Smooth muscle cell (in vitro differentiated cells): ENCODE measurements around the gene GARIN5A. TPM values are rescaled to one million over a fixed set of nuclear protein-coding genes. Genes with fewer than 3 reads are reported as not detected.

Experiments used
- DNase-seq: peaks from one replicate; lab custom pipeline; 2025; ENCODE audit not compliant: unreplicated experiment; lab: John Stamatoyannopoulos, UW
- H2AFZ ChIP-seq: fragments of 200-600 bp; sonication (generic); 2 replicates; pipeline ENCODE4 v1.6.0; 2016; ENCODE audit warnings: antibody characterized with exemption, low read depth, mild to moderate bottlenecking
- H3F3A ChIP-seq: fragments of 200-600 bp; sonication (generic); 2 replicates; pipeline ENCODE4 v1.6.0; 2017; ENCODE audit warnings: antibody characterized with exemption, low read depth
- H3K27ac ChIP-seq: fragments of 200-600 bp; sonication (generic); 2 replicates; pipeline ENCODE4 v1.5.1; 2016; ENCODE audit warnings: low read depth, mild to moderate bottlenecking
- H3K27me3 ChIP-seq: fragments of 200-600 bp; sonication (generic); 2 replicates; pipeline ENCODE4 v1.6.1; 2016; ENCODE audit warnings: low read depth, mild to moderate bottlenecking
- H3K36me3 ChIP-seq: fragments of 200-600 bp; sonication (generic); 2 replicates; pipeline ENCODE4 v1.5.1; 2016; ENCODE audit warnings: low read depth
- H3K4me1 ChIP-seq: fragments of 200-600 bp; sonication (generic); 2 replicates; pipeline ENCODE4 v1.5.1; 2016; ENCODE audit warnings: low read depth
- H3K4me2 ChIP-seq: fragments of 200-600 bp; sonication (generic); 2 replicates; pipeline ENCODE4 v1.6.0; 2016; ENCODE audit warnings: mild to moderate bottlenecking
- H3K4me3 ChIP-seq: fragments of 200-600 bp; sonication (generic); 2 replicates; pipeline ENCODE4 v1.5.1; 2016; ENCODE audit warnings: mild to moderate bottlenecking
- H3K79me2 ChIP-seq: fragments of 200-600 bp; sonication (generic); 2 replicates; pipeline ENCODE4 v1.6.0; 2016; ENCODE audit warnings: low read depth, mild to moderate bottlenecking
- H3K9ac ChIP-seq: fragments of 200-600 bp; sonication (generic); 2 replicates; pipeline ENCODE4 v1.6.0; 2016; ENCODE audit warnings: low read depth
- H3K9me3 ChIP-seq: fragments of 200-600 bp; sonication (generic); replicated peaks from 2 replicates; pipeline ENCODE4 v1.5.1; 2016; ENCODE audit warnings: low read depth
- H4K20me1 ChIP-seq: fragments of 200-600 bp; sonication (generic); 2 replicates; pipeline ENCODE4 v1.6.0; 2016; ENCODE audit warnings: low read depth
- CTCF ChIP-seq: fragments of 200-600 bp; sonication (generic); IDR thresholded peaks from 2 replicates; pipeline ENCODE4 v1.5.1; 2017; ENCODE audit warnings: borderline replicate concordance, mild to moderate bottlenecking, antibody characterized with exemption; ENCODE audit not compliant: insufficient read depth, poor library complexity, severe bottlenecking
- WGBS: methylation state at CpG from one replicate; pipeline ENCODE4 v1.1.7; 2016; ENCODE audit warnings: low lambda C conversion rate; 5-methylcytosine and 5-hydroxymethylcytosine counted together
- polyA plus RNA-seq: library from polyadenylated mRNA; unstranded; fragments of >200 nt; fragmentation: Nextera tagmentation; extraction: Ambion mirVana; gene quantifications from 2 replicates; pipeline ENCODE4 v1.2.1, GENCODE V29; 2016
- total RNA-seq: library from RNA; depleted of rRNA; stranded (reverse); fragments of >200 nt; gene quantifications from 2 replicates; pipeline ENCODE4 v1.2.3, GENCODE V29; 2014

GARIN5A gene
- total and polyA plus RNA-seq, 2 experiments from 2014 or later: 1.7 to 2.1 TPM

- Histone ChIP-seq H3K79me2 (no peaks in the 10 kb centered on the region), H3K4me1 (peaks cover 7% of the 10 kb centered on the region), H3F3A (no peaks in the 10 kb centered on the region), H3K9me3 (no peaks in the 10 kb centered on the region), H4K20me1 (no peaks in the 10 kb centered on the region), H3K36me3 (no peaks in the 10 kb centered on the region), H3K4me3 (no peak overlapping the region), H3K9ac (no peak overlapping the region), H3K4me2 (no peak overlapping the region), H3K27me3 (peaks cover 28% of the 10 kb centered on the region), H2AFZ (no peak overlapping the region), H3K27ac (no peak overlapping the region)
- WGBS: 19% methylated on average over 4 of the region's 8 CpGs
- no peak for DNase-seq
- TF ChIP-seq CTCF: no peak
Measured at GRCh38 chr19:50419580-50420035, 57.0 kb downstream of the GARIN5A start.

GRCh38 chr19:50419022-50419579 lies 57.5 kb downstream of the GARIN5A start:
- Histone ChIP-seq H3K4me1 (peaks cover 7% of the 10 kb centered on the region), H3K9me3 (no peaks in the 10 kb centered on the region), H3K27me3 (peaks cover 28% of the 10 kb centered on the region), H3K9ac (no peak overlapping the region), H3K36me3 (no peaks in the 10 kb centered on the region), H3F3A (no peaks in the 10 kb centered on the region), H2AFZ (no peak overlapping the region), H3K27ac (no peak overlapping the region), H3K79me2 (no peaks in the 10 kb centered on the region), H3K4me2 (no peak overlapping the region), H4K20me1 (no peaks in the 10 kb centered on the region), H3K4me3 (no peak overlapping the region)
- WGBS: 15% methylated on average over 12 of the region's 14 CpGs
- DNase-seq: no peak
- TF ChIP-seq CTCF: no peak

- WGBS: 35% methylated on average over 24 of the region's 34 CpGs
- H3K9ac ChIP-seq: no peak within 1 kb of the TSS
- H3K4me1 ChIP-seq: peaks cover 7% of the 10 kb centered on the region
- no peaks in the 10 kb centered on the region for H3K9me3 ChIP-seq
- peaks cover 28% of the 10 kb centered on the region for H3K27me3 ChIP-seq
- H3K4me2 ChIP-seq: no peak within 1 kb of the TSS
- no peak for DNase-seq
- H3F3A ChIP-seq: no peaks in the 10 kb centered on the region
- no peak within 1 kb of the TSS for H2AFZ ChIP-seq
- no peak within 1 kb of the TSS for H3K27ac ChIP-seq
- no peak for TF ChIP-seq CTCF
- H3K4me3 ChIP-seq: no peak within 1 kb of the TSS
- no peaks in the 10 kb centered on the region for H3K36me3 ChIP-seq
- H4K20me1 ChIP-seq: no peaks in the 10 kb centered on the region
- no peaks in the 10 kb centered on the region for H3K79me2 ChIP-seq
Measured at GRCh38 chr19:50418176-50419021, 58.2 kb downstream of the GARIN5A start, which contains the start of gene SPIB. Gene SPIB (plus strand): TSS chr19:50418938. CDS start chr19:50418963, 25 bp downstream.
